DMS153 treated with DMSO at 0.1 percent for 48 hours (cell line): ENCODE data around the gene ADD2.

Experiments
- DNase-seq: peaks from one replicate; lab custom pipeline; 2025; ENCODE audit not compliant: unreplicated experiment; lab: John Stamatoyannopoulos, UW

ADD2 gene

GRCh38 chr2:70785137-70785911, 17.3 kb upstream of the ADD2 start:
- DNase-seq: peak; percentile 29

- DNase-seq: no peak
Observed at GRCh38 chr2:70784320-70784719, 16.3 kb upstream of the ADD2 start.

- DNase-seq: no peak
Observed at GRCh38 chr2:70779911-70780545, 12.0 kb upstream of the ADD2 start.

- DNase-seq: no peak
Observed at GRCh38 chr2:70779491-70779890, 11.5 kb upstream of the ADD2 start.

- no peak for DNase-seq
Observed at GRCh38 chr2:70778676-70779075, 10.7 kb upstream of the ADD2 start.

- no peak for DNase-seq
Observed at GRCh38 chr2:70777450-70777849, 9.4 kb upstream of the ADD2 start.

- no peak for DNase-seq
Observed at GRCh38 chr2:70776266-70776665, 8.3 kb upstream of the ADD2 start.

GRCh38 chr2:70775141-70775540, 7.1 kb upstream of the ADD2 start:
- DNase-seq: no peak

- no peak for DNase-seq
Observed at GRCh38 chr2:70772486-70773155, 4.6 kb upstream of the ADD2 start.

GRCh38 chr2:70771446-70771845, 3.4 kb upstream of the ADD2 start:
- no peak for DNase-seq

- no peak for DNase-seq
Observed at GRCh38 chr2:70769450-70769849, 1.4 kb upstream of the ADD2 start.

- no peak for DNase-seq
Observed at GRCh38 chr2:70768590-70769085, 638 bp upstream of the ADD2 start.

- DNase-seq: peak; percentile 50
Observed at GRCh38 chr2:70767079-70767698, 811 bp downstream of the ADD2 start.

GRCh38 chr2:70766357-70767078, 1.5 kb downstream of the ADD2 start:
- no peak for DNase-seq

- no peak for DNase-seq
Observed at GRCh38 chr2:70765507-70765906, 2.5 kb downstream of the ADD2 start.

- no peak for DNase-seq
Observed at GRCh38 chr2:70759446-70759845, 8.6 kb downstream of the ADD2 start.

- no peak for DNase-seq
Observed at GRCh38 chr2:70757966-70758365, 10.0 kb downstream of the ADD2 start.

GRCh38 chr2:70757360-70757759, 10.6 kb downstream of the ADD2 start:
- DNase-seq: no peak

- no peak for DNase-seq
Observed at GRCh38 chr2:70756128-70756527, 11.9 kb downstream of the ADD2 start.

GRCh38 chr2:70753902-70754301, 14.1 kb downstream of the ADD2 start:
- DNase-seq: no peak

GRCh38 chr2:70753031-70753430, 15.0 kb downstream of the ADD2 start:
- DNase-seq: no peak
